Activated CD4-positive, alpha-beta T cell treated with anti-CD3 and anti-CD28 coated beads, Interleukin-2, amount 10 ng/mL, durations not matched to agents 7 days and 5 days (primary cell): ENCODE measurements around the gene MMEL1. TPM values are rescaled to one million over a fixed set of nuclear protein-coding genes. Genes with fewer than 3 reads are reported as not detected.

Experiments
- CTCF ChIA-PET: fragments of 350-600 bp; sonication (Branson Sonifier 250); formaldehyde crosslinking; loops from one replicate; lab custom pipeline; 2021; ENCODE audit warnings: antibody characterized with exemption; lab: Charles Lee
- POLR2A ChIA-PET: fragments of 350-600 bp; sonication (Branson Sonifier 250); formaldehyde crosslinking; loops from one replicate; lab custom pipeline; 2021; ENCODE audit warnings: antibody characterized with exemption; lab: Charles Lee
- DNase-seq: peaks from one replicate; pipeline ENCODE4 v3.0.0-alpha.2; 2020
- H3K27ac Mint-ChIP-seq: one replicate; pipeline ENCODE4 v1.8.0; 2021; ENCODE audit warnings: mild to moderate bottlenecking, moderate library complexity, mixed read lengths
- H3K27me3 Mint-ChIP-seq: one replicate; pipeline ENCODE4 v1.8.0; 2021; ENCODE audit warnings: mixed read lengths
- H3K36me3 Mint-ChIP-seq: one replicate; pipeline ENCODE4 v1.8.0; 2021; ENCODE audit warnings: low read depth, mixed read lengths
- H3K4me1 Mint-ChIP-seq: one replicate; pipeline ENCODE4 v1.8.0; 2021; ENCODE audit warnings: mixed read lengths
- H3K4me3 Mint-ChIP-seq: one replicate; pipeline ENCODE4 v1.8.0; 2021; ENCODE audit warnings: mild to moderate bottlenecking, moderate library complexity, mixed read lengths
- H3K9me3 Mint-ChIP-seq: one replicate; pipeline ENCODE4 v1.8.0; 2021; ENCODE audit warnings: mixed read lengths
- total RNA-seq, 2 experiments: library from RNA; stranded (reverse); gene quantifications; one replicate each; pipeline ENCODE4 v1.2.3, GENCODE V29; 2021

Gene MMEL1
- total RNA-seq, 2 experiments from 2014 or later = 2.9 to 3.5 TPM

DNA sequence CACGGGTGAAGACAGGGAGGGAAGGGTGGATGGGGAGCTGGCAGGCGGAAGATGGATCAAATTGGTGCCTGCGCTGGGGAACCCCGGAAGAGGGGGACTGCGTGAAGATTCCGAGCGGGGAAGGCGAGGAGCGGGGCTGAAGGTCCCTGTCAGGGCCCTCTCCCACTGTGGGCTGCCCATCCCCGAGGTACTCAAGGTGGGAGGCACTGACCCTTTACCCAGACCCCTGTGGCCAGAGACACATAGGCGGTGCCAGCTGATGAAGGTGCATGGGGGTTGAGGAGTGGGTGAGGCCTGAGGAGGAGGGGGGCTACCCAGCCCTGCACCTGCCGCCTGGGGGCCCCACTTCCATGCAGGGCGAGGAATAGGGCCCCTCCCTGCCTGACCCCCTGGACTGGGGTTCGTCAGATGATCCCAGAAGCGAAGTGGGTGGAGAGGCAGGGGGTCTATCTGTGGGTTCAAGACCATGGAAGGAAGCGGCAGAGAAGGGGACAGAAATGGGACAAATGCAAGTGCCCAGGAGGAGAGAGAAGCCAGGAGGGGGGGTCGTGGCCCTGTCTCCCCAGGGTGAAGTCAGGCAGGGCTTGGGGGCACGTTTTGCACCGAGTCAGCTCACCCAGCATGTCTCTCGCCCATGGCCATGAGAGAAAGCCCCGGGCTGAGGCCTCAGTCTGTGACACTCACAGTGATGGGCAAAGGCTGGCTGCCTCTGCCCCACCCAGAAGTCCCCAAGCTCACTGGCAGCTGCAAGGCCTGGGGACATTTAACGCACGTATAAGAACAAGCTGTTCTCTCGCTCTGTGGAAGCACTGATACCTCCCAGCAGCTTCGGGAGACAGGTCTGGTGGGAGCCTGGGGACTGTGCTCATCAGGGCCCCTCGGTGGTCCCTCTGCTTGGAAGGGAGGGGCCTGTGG is 7.0 kb upstream of the MMEL1 start:
- no peak for DNase-seq
- H3K27ac Mint-ChIP-seq = no peak overlapping the region

DNA sequence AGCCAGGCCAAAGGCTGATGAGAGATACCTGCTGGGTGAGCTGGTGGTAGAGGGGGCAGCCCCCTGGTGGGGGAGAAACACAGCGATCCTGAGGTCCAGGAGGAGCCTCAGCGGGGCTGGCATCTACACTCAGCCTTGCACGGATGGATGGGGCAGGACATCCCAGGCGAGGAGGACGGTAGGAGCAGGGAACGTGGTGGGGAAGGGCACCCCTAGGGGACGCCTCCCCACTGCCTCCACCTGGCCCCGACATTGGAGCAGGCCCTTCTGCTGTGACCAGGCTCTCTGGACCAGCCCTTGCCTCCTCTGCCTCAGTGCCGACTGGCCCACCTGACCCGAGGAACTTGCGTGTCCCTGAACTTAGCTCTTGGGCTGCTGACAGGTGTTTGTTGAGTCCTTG is 6.4 kb upstream of the MMEL1 start:
- POLR2A ChIA-PET = no interaction called here
- Mint-ChIP-seq H3K4me3 (no peak overlapping the region), H3K27ac (no peak overlapping the region), H3K9me3 (peaks cover 22% of the 10 kb centered on the region), H3K27me3 (no peaks in the 10 kb centered on the region), H3K36me3 (peaks cover 5% of the 10 kb centered on the region), H3K4me1 (peaks cover 9% of the 10 kb centered on the region)
- CTCF ChIA-PET = no interaction called here
- no peak for DNase-seq

More for the DNA sequence above, 7.0 kb upstream of the MMEL1 start:
- POLR2A ChIA-PET = no interaction called here
- H3K4me3 Mint-ChIP-seq = no peak overlapping the region
- CTCF ChIA-PET = interaction anchor here (0.6 kb wide), 2 partner anchors 476 to 1143 kb away, joined by 3 read pairs; no protein-coding TSS in a partner anchor
- peaks cover 9% of the 10 kb centered on the region for H3K4me1 Mint-ChIP-seq
- H3K27me3 Mint-ChIP-seq = no peaks in the 10 kb centered on the region
- peaks cover 5% of the 10 kb centered on the region for H3K36me3 Mint-ChIP-seq
- peaks cover 22% of the 10 kb centered on the region for H3K9me3 Mint-ChIP-seq

- no peak for DNase-seq
- POLR2A ChIA-PET = no interaction called here
- Mint-ChIP-seq H3K9me3 (peaks cover 22% of the 10 kb centered on the region), H3K4me1 (peaks cover 6% of the 10 kb centered on the region), H3K27me3 (no peaks in the 10 kb centered on the region), H3K4me3 (no peak overlapping the region), H3K36me3 (peaks cover 5% of the 10 kb centered on the region), H3K27ac (no peak overlapping the region)
- CTCF ChIA-PET = no interaction called here
These were observed 5.8 kb upstream of the MMEL1 start for GRCh38 chr1:2638466-2639115.

DNA sequence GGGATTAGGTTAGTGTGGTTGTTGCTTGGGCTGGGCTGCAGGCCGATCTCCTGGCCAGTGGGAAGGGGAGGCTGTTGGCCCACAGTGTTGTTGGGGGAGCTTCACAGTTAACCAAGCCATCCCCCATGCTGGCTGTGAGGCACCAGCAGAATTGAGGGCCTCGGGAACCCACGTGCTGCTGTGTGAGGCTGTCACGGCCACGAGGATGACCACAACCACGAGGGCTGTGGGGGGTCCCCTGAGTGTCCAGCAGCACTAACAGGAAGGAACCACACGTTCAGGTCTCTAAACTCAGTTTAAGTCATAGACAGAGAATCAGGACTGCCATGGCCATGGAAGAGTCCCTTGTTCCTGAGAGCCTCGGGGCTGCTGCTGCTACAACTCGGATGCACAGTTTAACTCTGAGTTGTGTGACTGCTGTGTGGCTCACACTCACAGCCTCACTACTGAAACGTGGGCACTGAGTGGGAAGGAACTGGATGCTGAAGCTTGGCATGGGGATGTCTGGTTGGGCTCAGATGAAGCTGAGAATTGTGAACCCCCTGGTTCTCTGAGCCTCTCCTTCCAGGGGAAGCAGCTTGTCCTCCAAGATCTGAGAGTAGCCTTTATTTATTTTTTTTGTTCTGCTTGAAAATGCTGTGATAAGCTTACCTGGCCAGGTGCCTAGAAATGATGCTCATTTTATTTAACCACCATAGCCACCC is 4.8 kb upstream of the MMEL1 start:
- H3K9me3 Mint-ChIP-seq = peaks cover 22% of the 10 kb centered on the region
- peaks cover 2% of the 10 kb centered on the region for H3K4me1 Mint-ChIP-seq
- ChIA-PET CTCF (no interaction called here), POLR2A (no interaction called here)
- H3K4me3 Mint-ChIP-seq = no peak overlapping the region
- peaks cover 5% of the 10 kb centered on the region for H3K36me3 Mint-ChIP-seq
- DNase-seq = no peak
- H3K27ac Mint-ChIP-seq = no peak overlapping the region
- no peaks in the 10 kb centered on the region for H3K27me3 Mint-ChIP-seq

DNA sequence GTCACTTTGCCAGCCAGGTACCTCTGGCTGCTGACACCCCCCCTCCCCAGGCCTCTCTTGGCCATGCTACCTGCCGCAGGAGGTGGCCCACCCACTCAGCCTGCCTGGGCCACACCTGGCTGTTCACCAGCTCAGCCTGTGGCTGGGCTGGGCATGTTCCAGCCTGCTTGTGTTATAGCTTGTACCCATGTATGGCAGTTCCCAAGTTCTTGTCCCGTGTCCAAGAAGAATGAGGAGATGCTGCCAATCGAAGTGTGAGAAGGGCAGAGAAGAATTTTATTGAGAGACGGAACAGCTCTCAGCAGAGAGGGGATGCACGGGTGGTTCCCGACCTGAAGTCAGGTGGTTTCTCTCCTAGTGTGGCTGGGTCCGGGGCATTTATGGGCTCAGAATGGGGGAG is 3.9 kb upstream of the MMEL1 start:
- POLR2A ChIA-PET = interaction anchor here (0.6 to 0.7 kb wide), 2 partner anchors 223 to 442 kb away, joined by 3 read pairs; no protein-coding TSS in a partner anchor
- Mint-ChIP-seq H3K4me3 (no peak overlapping the region), H3K4me1 (no peaks in the 10 kb centered on the region), H3K9me3 (peaks cover 22% of the 10 kb centered on the region), H3K27ac (no peak overlapping the region), H3K36me3 (peaks cover 5% of the 10 kb centered on the region), H3K27me3 (no peaks in the 10 kb centered on the region)
- CTCF ChIA-PET = no interaction called here
- no peak for DNase-seq

DNA sequence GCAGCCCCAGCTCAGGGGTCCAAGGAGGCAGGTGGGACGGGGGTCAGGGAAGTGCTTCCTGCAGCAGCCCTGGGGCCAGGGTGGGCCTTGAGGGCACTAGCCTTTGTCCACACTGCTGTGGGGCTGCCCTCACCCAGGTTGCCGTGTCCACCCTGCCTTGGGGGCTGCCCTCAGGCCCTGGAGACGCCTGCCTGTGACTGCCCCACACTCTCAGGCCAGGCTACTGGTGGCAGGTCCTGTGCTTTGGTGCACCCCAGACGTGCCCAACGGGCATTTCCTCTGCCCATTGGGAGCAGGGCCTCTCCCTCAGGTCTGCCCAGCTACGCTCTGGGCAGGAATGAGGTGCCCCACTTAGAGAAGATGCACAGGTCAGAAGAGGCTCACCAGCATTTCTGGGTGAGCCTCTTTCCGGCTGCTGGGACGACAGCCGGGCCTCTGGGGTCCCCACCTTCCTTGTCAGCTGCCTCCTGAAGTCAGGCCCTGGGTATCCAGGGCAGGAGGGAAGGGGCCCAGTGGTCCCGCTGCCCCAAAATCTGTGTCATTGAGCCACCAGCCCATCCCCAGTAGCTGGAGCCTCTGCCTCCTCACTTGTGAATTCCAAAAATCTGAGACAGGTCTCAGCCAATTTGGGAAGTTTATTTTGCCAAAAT is 2.7 kb upstream of the MMEL1 start:
- H3K9me3 Mint-ChIP-seq = peaks cover 26% of the 10 kb centered on the region
- no peak overlapping the region for H3K4me3 Mint-ChIP-seq
- H3K4me1 Mint-ChIP-seq = no peaks in the 10 kb centered on the region
- no peak for DNase-seq
- H3K27me3 Mint-ChIP-seq = peaks cover 4% of the 10 kb centered on the region
- no peak overlapping the region for H3K27ac Mint-ChIP-seq
- H3K36me3 Mint-ChIP-seq = peaks cover 5% of the 10 kb centered on the region
- CTCF ChIA-PET = interaction anchor here (0.6 kb wide), 1 partner anchor 1539 kb away, joined by 4 read pairs; no protein-coding TSS in a partner anchor
- POLR2A ChIA-PET = interaction anchor here (0.6 kb wide), 1 partner anchor 730 kb away, joined by 4 read pairs; no protein-coding TSS in a partner anchor

- ChIA-PET CTCF (interaction anchor here (1.2 kb wide), 1 partner anchor 10 kb away, joined by 3 read pairs; no protein-coding TSS in a partner anchor), POLR2A (no interaction called here)
- Mint-ChIP-seq H3K36me3 (peaks cover 5% of the 10 kb centered on the region), H3K9me3 (peaks cover 35% of the 10 kb centered on the region), H3K4me3 (no peak overlapping the region), H3K4me1 (no peaks in the 10 kb centered on the region), H3K27ac (no peak overlapping the region), H3K27me3 (peaks cover 14% of the 10 kb centered on the region)
- no peak for DNase-seq
These were observed 1.2 kb upstream of the MMEL1 start for GRCh38 chr1:2633936-2634491.

- no peak overlapping the region for H3K4me3 Mint-ChIP-seq
- no peak overlapping the region for H3K27ac Mint-ChIP-seq
- H3K9me3 Mint-ChIP-seq = peaks cover 35% of the 10 kb centered on the region
- ChIA-PET POLR2A (no interaction called here), CTCF (interaction anchor here (1.2 kb wide), 1 partner anchor 9 kb away, joined by 3 read pairs; no protein-coding TSS in a partner anchor)
- no peak for DNase-seq
- H3K4me1 Mint-ChIP-seq = no peaks in the 10 kb centered on the region
- peaks cover 5% of the 10 kb centered on the region for H3K36me3 Mint-ChIP-seq
- H3K27me3 Mint-ChIP-seq = peaks cover 14% of the 10 kb centered on the region
These were observed 635 bp upstream of the MMEL1 start for GRCh38 chr1:2633366-2633935.

- ChIA-PET CTCF (no interaction called here), POLR2A (no interaction called here)
- no peak for DNase-seq
- Mint-ChIP-seq H3K27me3 (peaks cover 21% of the 10 kb centered on the region), H3K36me3 (peaks cover 4% of the 10 kb centered on the region), H3K27ac (no peak overlapping the region), H3K4me3 (no peak overlapping the region), H3K4me1 (no peaks in the 10 kb centered on the region), H3K9me3 (peaks cover 26% of the 10 kb centered on the region)
These were observed 775 bp downstream of the MMEL1 start for GRCh38 chr1:2632051-2632430.

GRCh38 chr1:2631136-2632050 is 1.4 kb downstream of the MMEL1 start:
- H3K27me3 Mint-ChIP-seq = peaks cover 26% of the 10 kb centered on the region
- H3K4me3 Mint-ChIP-seq = no peak overlapping the region
- CTCF ChIA-PET = no interaction called here
- no peak overlapping the region for H3K27ac Mint-ChIP-seq
- no peaks in the 10 kb centered on the region for H3K4me1 Mint-ChIP-seq
- POLR2A ChIA-PET = no interaction called here
- H3K9me3 Mint-ChIP-seq = peaks cover 20% of the 10 kb centered on the region
- no peak for DNase-seq
- no peaks in the 10 kb centered on the region for H3K36me3 Mint-ChIP-seq

- Mint-ChIP-seq H3K27me3 (peaks cover 34% of the 10 kb centered on the region), H3K4me1 (no peaks in the 10 kb centered on the region), H3K4me3 (no peak overlapping the region), H3K36me3 (no peaks in the 10 kb centered on the region), H3K9me3 (peaks cover 14% of the 10 kb centered on the region), H3K27ac (no peak overlapping the region)
- CTCF ChIA-PET = no interaction called here
- POLR2A ChIA-PET = no interaction called here
- DNase-seq = no peak
These were observed 2.2 kb downstream of the MMEL1 start for GRCh38 chr1:2630498-2631135.
